Caki2 (cell line): Measurements from ENCODE around the gene STK11. TPM values are rescaled to one million over a fixed set of nuclear protein-coding genes. Genes with fewer than 3 reads are reported as not detected.

Experiments
- DNase-seq: peaks from one replicate; pipeline ENCODE4 v3.0.0-alpha.2; 2015; ENCODE audit warnings: low read depth
- in situ Hi-C: cut with HindIII; loops from 2 replicates; pipeline ENCODE4 v1.10.0; 2016; ENCODE audit warnings: low sequenced_read_pairs, low pct_unique_long_range_greater_than_20kb, mixed read lengths
- total RNA-seq: library from RNA; depleted of rRNA; stranded (reverse); fragments of >200 nt; shearing (Covaris generic); gene quantifications from 2 replicates; pipeline ENCODE4 v1.2.3, GENCODE V29; 2014; ENCODE audit warnings: low replicate concordance

Gene STK11
- total RNA-seq, 1 experiment from 2014 or later = 74.2 TPM

GRCh38 chr19:1220976-1221903 is 15.7 kb downstream of the STK11 start:
- in situ Hi-C loops = no loop called here
- no peak for DNase-seq

GRCh38 chr19:1221904-1222255 is 16.3 kb downstream of the STK11 start:
- in situ Hi-C loops = no loop called here
- no peak for DNase-seq

GRCh38 chr19:1222394-1222793 is 16.8 kb downstream of the STK11 start:
- no peak for DNase-seq
- in situ Hi-C loops = no loop called here

GRCh38 chr19:1223018-1223855 is 17.7 kb downstream of the STK11 start:
- DNase-seq = no peak

GRCh38 chr19:1224047-1224825 is 18.7 kb downstream of the STK11 start:
- no peak for DNase-seq
- in situ Hi-C loops = no loop called here

More at GRCh38 chr19:1223018-1223855, 17.7 kb downstream of the STK11 start:
- in situ Hi-C loops = no loop called here

- in situ Hi-C loops = no loop called here
- no peak for DNase-seq
Observed at GRCh38 chr19:1224847-1225246, 19.3 kb downstream of the STK11 start.

- in situ Hi-C loops = no loop called here
- DNase-seq = no peak
Observed at GRCh38 chr19:1225440-1226226, 20.1 kb downstream of the STK11 start.

- no peak for DNase-seq
- in situ Hi-C loops = no loop called here
Observed at GRCh38 chr19:1226227-1226518, 20.6 kb downstream of the STK11 start.

- in situ Hi-C loops = no loop called here
- DNase-seq = no peak
Observed at GRCh38 chr19:1226522-1227303, 21.1 kb downstream of the STK11 start.

GRCh38 chr19:1227304-1228054 is 21.9 kb downstream of the STK11 start:
- in situ Hi-C loops = no loop called here
- no peak for DNase-seq

GRCh38 chr19:1228161-1228957 is 22.8 kb downstream of the STK11 start:
- in situ Hi-C loops = no loop called here
- no peak for DNase-seq

GRCh38 chr19:1229056-1229923 is 23.7 kb downstream of the STK11 start:
- no peak for DNase-seq
- in situ Hi-C loops = no loop called here

GRCh38 chr19:1229924-1230782 is 24.6 kb downstream of the STK11 start:
- in situ Hi-C loops = no loop called here
- no peak for DNase-seq

GRCh38 chr19:1230783-1231489 is 25.4 kb downstream of the STK11 start:
- DNase-seq = no peak
- in situ Hi-C loops = no loop called here
